Thoracic aorta (tissue), 2 donors: ENCODE measurements around the gene HK3. TPM values are rescaled to one million over a fixed set of nuclear protein-coding genes. Genes with fewer than 3 reads are reported as not detected.

Experiments
- ATAC-seq: fragments of 150-250 bp; one replicate; pipeline ENCODE4 v1.8.0; 2017; ENCODE audit warnings: low read depth; ENCODE audit not compliant: insufficient number of reproducible peaks, low FRiP score
- DNase-seq: peaks from one replicate; pipeline ENCODE4 v3.0.0-alpha.2; 2020; ENCODE audit warnings: low spot score
- H3K27ac ChIP-seq, 2 donors: fragments of 200-600 bp; sonication (generic); 1 replicate in 1 of 2; 2 replicates in 1 of 2; pipeline ENCODE4 v1.5.1; 2016; ENCODE audit warnings: mild to moderate bottlenecking in 2 of 2, moderate library complexity in 2 of 2
- H3K27me3 ChIP-seq: fragments of 200-600 bp; sonication (generic); replicated peaks from 2 replicates; pipeline ENCODE4 v1.6.0; 2016; ENCODE audit warnings: mild to moderate bottlenecking; ENCODE audit not compliant: insufficient read depth
- H3K36me3 ChIP-seq: fragments of 200-600 bp; sonication (generic); one replicate; pipeline ENCODE4 v1.5.1; 2016
- H3K4me1 ChIP-seq, 2 donors: fragments of 200-600 bp; sonication (generic); 1 replicate in 1 of 2; 2 replicates in 1 of 2; pipeline versions ENCODE4 v1.5.1 to v1.6.0; 2016; ENCODE audit warnings: low read depth in 2 of 2, mild to moderate bottlenecking in 1 of 2; ENCODE audit not compliant: control insufficient read depth in 1 of 2
- H3K4me3 ChIP-seq: fragments of 200-600 bp; sonication (generic); 2 replicates; pipeline ENCODE4 v1.5.1; 2016; ENCODE audit warnings: mild to moderate bottlenecking
- H3K9me3 ChIP-seq: fragments of 200-600 bp; sonication (generic); 2 replicates; pipeline ENCODE4 v1.5.1; 2016
- total RNA-seq, 2 donors: library from RNA; depleted of rRNA; stranded (reverse); fragments of >200 nt; gene quantifications; one replicate each; pipeline versions ENCODE4 v1.1.0 to v1.2.3, GENCODE V29; 2016
- TF ChIP-seq, protein P1 (sequence below): fragments of 200-600 bp; sonication (generic); IDR thresholded peaks from one replicate; pipeline ENCODE4 v1.5.1; 2019; ENCODE audit warnings: antibody characterized with exemption

HK3 gene, protein sequence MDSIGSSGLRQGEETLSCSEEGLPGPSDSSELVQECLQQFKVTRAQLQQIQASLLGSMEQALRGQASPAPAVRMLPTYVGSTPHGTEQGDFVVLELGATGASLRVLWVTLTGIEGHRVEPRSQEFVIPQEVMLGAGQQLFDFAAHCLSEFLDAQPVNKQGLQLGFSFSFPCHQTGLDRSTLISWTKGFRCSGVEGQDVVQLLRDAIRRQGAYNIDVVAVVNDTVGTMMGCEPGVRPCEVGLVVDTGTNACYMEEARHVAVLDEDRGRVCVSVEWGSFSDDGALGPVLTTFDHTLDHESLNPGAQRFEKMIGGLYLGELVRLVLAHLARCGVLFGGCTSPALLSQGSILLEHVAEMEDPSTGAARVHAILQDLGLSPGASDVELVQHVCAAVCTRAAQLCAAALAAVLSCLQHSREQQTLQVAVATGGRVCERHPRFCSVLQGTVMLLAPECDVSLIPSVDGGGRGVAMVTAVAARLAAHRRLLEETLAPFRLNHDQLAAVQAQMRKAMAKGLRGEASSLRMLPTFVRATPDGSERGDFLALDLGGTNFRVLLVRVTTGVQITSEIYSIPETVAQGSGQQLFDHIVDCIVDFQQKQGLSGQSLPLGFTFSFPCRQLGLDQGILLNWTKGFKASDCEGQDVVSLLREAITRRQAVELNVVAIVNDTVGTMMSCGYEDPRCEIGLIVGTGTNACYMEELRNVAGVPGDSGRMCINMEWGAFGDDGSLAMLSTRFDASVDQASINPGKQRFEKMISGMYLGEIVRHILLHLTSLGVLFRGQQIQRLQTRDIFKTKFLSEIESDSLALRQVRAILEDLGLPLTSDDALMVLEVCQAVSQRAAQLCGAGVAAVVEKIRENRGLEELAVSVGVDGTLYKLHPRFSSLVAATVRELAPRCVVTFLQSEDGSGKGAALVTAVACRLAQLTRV
- 10 to 100 TPM in 1 of 2 donors, 1 to 10 TPM in 1; 9.0 to 26.1 TPM for total RNA-seq

DNA sequence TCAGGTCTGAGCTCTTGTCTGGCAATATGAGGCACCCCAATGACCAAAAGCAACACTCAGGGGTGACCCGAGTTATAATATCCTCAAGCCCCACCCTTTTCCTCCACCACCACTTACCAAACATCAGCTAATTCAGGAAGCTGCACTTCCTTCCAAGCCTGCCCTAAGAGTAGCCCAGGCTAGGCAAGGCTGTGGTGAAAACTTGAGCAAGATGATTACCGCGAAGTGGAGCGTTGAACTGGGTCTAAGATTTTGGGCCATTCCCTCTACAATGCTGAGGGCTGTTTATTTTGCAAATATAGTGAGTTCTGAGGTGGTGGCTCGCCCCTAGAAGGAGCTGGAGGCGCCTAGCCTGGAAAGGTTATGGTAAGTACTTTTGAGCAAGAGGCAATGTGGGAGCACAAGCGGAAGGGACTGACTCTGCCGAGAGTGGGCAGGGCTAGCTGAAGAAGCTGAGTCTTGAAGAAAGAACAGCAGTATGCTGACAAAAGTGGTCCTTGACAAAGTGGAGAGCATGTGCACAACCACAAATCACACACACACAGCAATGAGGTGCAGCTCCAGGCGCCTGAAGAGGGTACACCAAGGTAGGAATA is at the start of gene HK3:
HK3 (minus strand) TSS at position 51 of the 596 bp plus-strand sequence. CDS start 3,187 bp downstream, outside the sequence.
- DNase-seq, result no peak
- no peaks in the 10 kb centered on the region for H3K9me3 ChIP-seq
- ATAC-seq, result no peak
- H3K4me1 ChIP-seq, result no peaks in the 10 kb centered on the region
- peak within 1 kb of the TSS; percentile 42 for H3K4me3 ChIP-seq
- H3K36me3 ChIP-seq, result peaks cover 10% of the 10 kb centered on the region
- TF ChIP-seq, protein P1, sequence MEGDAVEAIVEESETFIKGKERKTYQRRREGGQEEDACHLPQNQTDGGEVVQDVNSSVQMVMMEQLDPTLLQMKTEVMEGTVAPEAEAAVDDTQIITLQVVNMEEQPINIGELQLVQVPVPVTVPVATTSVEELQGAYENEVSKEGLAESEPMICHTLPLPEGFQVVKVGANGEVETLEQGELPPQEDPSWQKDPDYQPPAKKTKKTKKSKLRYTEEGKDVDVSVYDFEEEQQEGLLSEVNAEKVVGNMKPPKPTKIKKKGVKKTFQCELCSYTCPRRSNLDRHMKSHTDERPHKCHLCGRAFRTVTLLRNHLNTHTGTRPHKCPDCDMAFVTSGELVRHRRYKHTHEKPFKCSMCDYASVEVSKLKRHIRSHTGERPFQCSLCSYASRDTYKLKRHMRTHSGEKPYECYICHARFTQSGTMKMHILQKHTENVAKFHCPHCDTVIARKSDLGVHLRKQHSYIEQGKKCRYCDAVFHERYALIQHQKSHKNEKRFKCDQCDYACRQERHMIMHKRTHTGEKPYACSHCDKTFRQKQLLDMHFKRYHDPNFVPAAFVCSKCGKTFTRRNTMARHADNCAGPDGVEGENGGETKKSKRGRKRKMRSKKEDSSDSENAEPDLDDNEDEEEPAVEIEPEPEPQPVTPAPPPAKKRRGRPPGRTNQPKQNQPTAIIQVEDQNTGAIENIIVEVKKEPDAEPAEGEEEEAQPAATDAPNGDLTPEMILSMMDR, result no peak
- no peaks in the 10 kb centered on the region for H3K27me3 ChIP-seq
- no peak within 1 kb of the TSS for H3K27ac ChIP-seq

DNA sequence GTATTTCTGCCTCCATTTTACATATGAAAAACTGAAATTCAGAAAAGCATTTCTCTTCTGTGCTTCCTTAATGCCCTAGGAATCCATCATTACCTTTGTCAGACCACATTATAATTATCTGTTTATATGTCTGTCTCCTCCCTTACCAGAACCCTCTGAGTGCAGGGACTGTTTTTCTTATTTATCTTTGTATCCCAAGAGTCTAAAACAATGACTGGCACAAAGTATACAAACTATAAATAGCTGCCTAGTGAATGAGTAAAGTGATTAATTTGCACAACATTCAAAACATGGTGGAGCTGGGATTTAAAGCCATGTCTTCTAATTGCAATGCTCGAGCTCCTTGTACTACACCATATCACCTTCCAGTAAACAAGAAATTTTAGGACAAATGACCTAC is 49.3 kb upstream of the HK3 start:
- peaks cover 25% of the 10 kb centered on the region for H3K36me3 ChIP-seq
- no peak for ATAC-seq

DNA sequence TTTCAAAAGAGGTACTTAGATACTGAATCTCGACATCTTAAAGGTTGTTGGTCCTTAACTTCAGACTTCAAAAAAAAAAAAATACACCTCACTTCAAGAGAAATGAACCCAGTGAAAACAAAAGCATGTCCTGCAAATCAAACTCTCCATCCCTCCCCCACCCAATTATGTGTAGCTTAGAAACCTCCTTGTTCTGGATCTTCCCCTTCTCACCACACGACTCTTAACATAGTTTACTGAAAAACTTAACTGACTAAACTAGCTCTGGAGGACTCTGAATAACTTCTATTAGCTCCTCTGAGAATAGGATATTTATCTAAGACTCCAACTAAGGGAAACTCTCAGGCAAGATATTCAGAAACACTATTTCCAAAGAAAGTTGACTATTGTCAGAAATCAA is 48.7 kb upstream of the HK3 start:
- H3K27me3 ChIP-seq, result no peaks in the 10 kb centered on the region
- TF ChIP-seq, protein P1, result no peak
- ATAC-seq, result no peak
- no peak for DNase-seq
- no peaks in the 10 kb centered on the region for H3K9me3 ChIP-seq
- H3K36me3 ChIP-seq, result peaks cover 25% of the 10 kb centered on the region
- no peak overlapping the region for H3K4me3 ChIP-seq
- no peaks in the 10 kb centered on the region for H3K4me1 ChIP-seq
- no peak overlapping the region for H3K27ac ChIP-seq

More for the DNA sequence above, 49.3 kb upstream of the HK3 start:
- no peaks in the 10 kb centered on the region for H3K4me1 ChIP-seq
- TF ChIP-seq, protein P1, result no peak
- no peak for DNase-seq
- H3K27ac ChIP-seq, result no peak overlapping the region
- no peak overlapping the region for H3K4me3 ChIP-seq
- no peaks in the 10 kb centered on the region for H3K27me3 ChIP-seq
- H3K9me3 ChIP-seq, result no peaks in the 10 kb centered on the region

DNA sequence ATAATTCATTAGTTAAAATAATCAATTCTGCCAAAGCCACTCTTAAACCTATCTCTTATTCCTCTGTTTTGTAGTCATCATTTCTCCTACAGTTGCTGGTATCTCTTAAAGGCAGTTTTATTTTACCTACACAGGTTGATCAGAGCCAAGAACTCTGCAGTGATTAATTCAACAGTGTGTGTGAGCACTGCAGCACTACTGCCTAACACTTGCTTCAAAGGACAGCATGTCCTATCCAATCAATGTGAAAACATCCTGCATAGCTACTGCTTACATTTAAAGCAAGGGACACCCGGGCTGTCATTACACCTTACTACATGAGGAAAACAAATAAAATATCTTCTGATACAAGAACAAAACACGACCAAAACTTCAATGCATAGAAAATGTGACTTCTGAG is 45.1 kb upstream of the HK3 start:
- DNase-seq (no peak), ATAC-seq (no peak)
- no peaks in the 10 kb centered on the region for H3K9me3 ChIP-seq
- H3K27me3 ChIP-seq, result no peaks in the 10 kb centered on the region
- H3K27ac ChIP-seq, result no peak overlapping the region
- H3K36me3 ChIP-seq, result peaks cover 19% of the 10 kb centered on the region
- TF ChIP-seq, protein P1, result no peak
- H3K4me3 ChIP-seq, result no peak overlapping the region
- H3K4me1 ChIP-seq, result no peaks in the 10 kb centered on the region
